HG03460 (cell line): ENCODE measurements around the gene FABP7.

Experiments
- ATAC-seq: cut with Tn5 transposase; IDR thresholded peaks from one replicate; pipeline ENCODE4 v1.9.1; 2021; ENCODE audit not compliant: unreplicated experiment

The FABP7 gene

GRCh38 chr6:122832459-122832858, 52.9 kb downstream of the FABP7 start:
- ATAC-seq = no peak

- ATAC-seq = no peak
These were observed 53.5 kb downstream of the FABP7 start for GRCh38 chr6:122833021-122833491.
